Spleen (tissue), 11 donors: ENCODE measurements around the gene MAGI3. TPM values are rescaled to one million over a fixed set of nuclear protein-coding genes. Genes with fewer than 3 reads are reported as not detected.

Experiments used
- DNase-seq: peaks from one replicate; pipeline ENCODE4 v3.0.0-alpha.2; 2020
- H3K27ac ChIP-seq, 8 donors: fragments of 200-600 bp; sonication (generic) in 7 of 8; 1 replicate in 4 of 8; 2 replicates in 4 of 8; pipeline versions ENCODE4 v1.5.0 to v1.8.0; 2016 to 2021; ENCODE audit warnings: inconsistent platforms in 4 of 8, mild to moderate bottlenecking in 4 of 8, moderate library complexity in 1 of 8
- H3K27me3 ChIP-seq, 7 donors: fragments of 200-600 bp; sonication (generic) in 6 of 7; replicated peaks in 1 of 7; 1 replicate in 4 of 7; 2 replicates in 3 of 7; pipeline versions ENCODE4 v1.5.0 to v1.8.0; 2016 to 2021; ENCODE audit warnings: inconsistent platforms in 3 of 7, mild to moderate bottlenecking in 1 of 7
- H3K36me3 ChIP-seq, 6 donors: fragments of 200-600 bp; sonication (generic) in 5 of 6; 1 replicate in 4 of 6; 2 replicates in 2 of 6; pipeline versions ENCODE4 v1.5.0 to v1.8.0; 2016 to 2021; ENCODE audit warnings: inconsistent platforms in 2 of 6
- H3K4me1 ChIP-seq, 6 donors: fragments of 200-600 bp; sonication (generic) in 5 of 6; 1 replicate in 3 of 6; 2 replicates in 3 of 6; pipeline versions ENCODE4 v1.5.0 to v1.8.0; 2016 to 2021; ENCODE audit warnings: inconsistent platforms in 3 of 6
- H3K4me3 ChIP-seq, 8 donors: fragments of 200-600 bp; sonication (generic) in 7 of 8; 1 replicate in 4 of 8; 2 replicates in 4 of 8; pipeline versions ENCODE4 v1.5.0 to v1.8.0; 2016 to 2021; ENCODE audit warnings: inconsistent platforms in 4 of 8, mild to moderate bottlenecking in 4 of 8, moderate library complexity in 2 of 8
- H3K9me3 ChIP-seq, 8 donors: fragments of 200-600 bp; sonication (generic) in 7 of 8; 1 replicate in 4 of 8; 2 replicates in 4 of 8; pipeline versions ENCODE4 v1.5.0 to v1.8.0; 2016 to 2021; ENCODE audit warnings: inconsistent platforms in 4 of 8
- CTCF ChIP-seq, 11 experiments: fragments of 200-600 bp in 7 of 11; fragments of 450-650 bp in 4 of 11; sonication (generic) in 4 of 11; IDR thresholded peaks in 8 of 11; conservative IDR thresholded peaks in 3 of 11; 1 replicate in 7 of 11; 2 replicates in 4 of 11; pipeline versions ENCODE4 v1.4.0 to v1.8.0; 2016 to 2021; ENCODE audit warnings: antibody characterized with exemption in 11 of 11, inconsistent platforms in 4 of 11, mild to moderate bottlenecking in 1 of 11
- POLR2A ChIP-seq, 3 donors: fragments of 450-650 bp; IDR thresholded peaks; one replicate each; pipeline ENCODE4 v1.5.1; 2017; ENCODE audit warnings: antibody characterized with exemption in 3 of 3, mild to moderate bottlenecking in 1 of 3
- POLR2AphosphoS5 ChIP-seq, 3 donors: sonication (generic); formaldehyde crosslinking; IDR thresholded peaks; one replicate each; pipeline ENCODE4 v1.5.1; 2017; ENCODE audit warnings: antibody characterized with exemption in 3 of 3
- WGBS, 5 donors: extraction: QIAGEN DNeasy Blood & Tissue Kit in 3 of 5; methylation state at CpG; one replicate each; pipeline versions ENCODE4 v1.1.5 to v1.1.7; 2013 to 2018; 5-methylcytosine and 5-hydroxymethylcytosine counted together
- intact Hi-C: fragments of 100-400 bp; cut with DNase I; formaldehyde crosslinking; loops from one replicate; pipeline ENCODE4 v1.15.0; 2023; ENCODE audit warnings: low total_unique reads
- polyA plus RNA-seq, 3 donors: library from polyadenylated mRNA; stranded (reverse); fragments of 200-250 nt; gene quantifications; one replicate each; pipeline ENCODE4 v1.2.1, GENCODE V29; 2013
- total RNA-seq, 7 donors: library from RNA; depleted of rRNA in 3 of 7; stranded (reverse); fragments of >200 nt in 3 of 7; fragmentation: NEBNext Ultra II Directional in 4 of 7; extraction: Animal tissue kit (Norgen Biotek cat#: 25700) in 4 of 7; gene quantifications; one replicate each; pipeline versions ENCODE4 v1.1.0 to v1.2.1, GENCODE V29; 2016 to 2021
- donor health status: healthy with polysubstance abuse.
- donor health status: DM: no; HTN: no; CAD: no; lungs with moderate emphysema.
- donor health status: DM: no; HTN: no; CAD: no.
- donor health status: Bipolar disorder and iron deficiency.
- donor health status: healthy.
- donor health status: DM: no; HTN: no; CAD: no.
- donor health status: DM: yes; HTN: yes; CAD: no.

The MAGI3 gene
- total and polyA plus RNA-seq, 10 donors, result 0.74 to 16.3 (median 9.9) TPM

- Histone ChIP-seq H3K27me3 (no peaks in the 10 kb centered on the region), H3K4me3 (no peak overlapping the region), H3K27ac (no peak overlapping the region), H3K4me1 (no peaks in the 10 kb centered on the region), H3K36me3 (no peaks in the 10 kb centered on the region), H3K9me3 (no peaks in the 10 kb centered on the region)
- no peak for DNase-seq
- TF ChIP-seq POLR2AphosphoS5 (IDR thresholded peaks at IDR 0.05), result no peak
- TF ChIP-seq CTCF (IDR thresholded peaks at IDR 0.05 in 8 of 11, conservative IDR thresholded peaks at IDR 0.05 in 3 of 11), result no peak
- no peak for TF ChIP-seq POLR2A (IDR thresholded peaks at IDR 0.05)
- intact Hi-C loops, result no loop called here
- WGBS, 5 donors, result 70 to 83% (median 75%) methylated on average over 2 of the region's 2 CpGs
Observed at GRCh38 chr1:113579256-113580018, 189.1 kb downstream of the MAGI3 start.

- H3K36me3 ChIP-seq, result no peaks in the 10 kb centered on the region
- intact Hi-C loops, result no loop called here
- no peaks in the 10 kb centered on the region for H3K27me3 ChIP-seq
- no peak for DNase-seq
- H3K4me1 ChIP-seq, result no peaks in the 10 kb centered on the region
- H3K4me3 ChIP-seq, result no peak overlapping the region
- WGBS, 5 donors, result 90 to 98% (median 92%) methylated on average over 1 of the region's 1 CpG
- no peak overlapping the region for H3K27ac ChIP-seq
- H3K9me3 ChIP-seq, result no peaks in the 10 kb centered on the region
- TF ChIP-seq CTCF (IDR thresholded peaks at IDR 0.05 in 8 of 11, conservative IDR thresholded peaks at IDR 0.05 in 3 of 11) (no peak), POLR2A (IDR thresholded peaks at IDR 0.05) (no peak), POLR2AphosphoS5 (IDR thresholded peaks at IDR 0.05) (no peak)
Observed at GRCh38 chr1:113581323-113581722, 191.0 kb downstream of the MAGI3 start.

DNA sequence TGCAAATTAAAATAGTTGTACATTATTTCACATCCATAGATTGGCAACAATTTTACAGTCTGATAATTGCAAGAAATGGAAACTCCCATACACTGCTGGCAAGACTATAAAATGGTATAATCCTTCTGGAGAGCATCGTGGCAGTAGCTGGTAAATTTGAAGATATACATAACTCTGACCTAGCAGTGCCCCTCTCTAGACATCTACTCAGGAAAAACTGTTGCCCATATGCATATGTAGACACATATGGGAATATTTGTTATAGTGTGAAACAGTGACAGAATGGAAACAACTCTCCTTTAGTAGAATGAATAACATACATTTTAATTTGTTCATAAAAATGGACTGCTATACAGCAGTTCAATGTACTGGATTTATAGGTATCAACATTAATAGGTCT is 191.8 kb downstream of the MAGI3 start:
- intact Hi-C loops, result no loop called here
- Histone ChIP-seq H3K27ac (no peak overlapping the region), H3K36me3 (no peaks in the 10 kb centered on the region), H3K9me3 (no peaks in the 10 kb centered on the region), H3K4me1 (no peaks in the 10 kb centered on the region), H3K27me3 (no peaks in the 10 kb centered on the region), H3K4me3 (no peak overlapping the region)
- DNase-seq, result no peak
- TF ChIP-seq POLR2AphosphoS5 (IDR thresholded peaks at IDR 0.05), result no peak
- no peak for TF ChIP-seq POLR2A (IDR thresholded peaks at IDR 0.05)
- TF ChIP-seq CTCF (IDR thresholded peaks at IDR 0.05 in 8 of 11, conservative IDR thresholded peaks at IDR 0.05 in 3 of 11), result no peak
- 86 to 97% (median 89%) methylated on average over 1 of the region's 1 CpG for WGBS, 5 donors

DNA sequence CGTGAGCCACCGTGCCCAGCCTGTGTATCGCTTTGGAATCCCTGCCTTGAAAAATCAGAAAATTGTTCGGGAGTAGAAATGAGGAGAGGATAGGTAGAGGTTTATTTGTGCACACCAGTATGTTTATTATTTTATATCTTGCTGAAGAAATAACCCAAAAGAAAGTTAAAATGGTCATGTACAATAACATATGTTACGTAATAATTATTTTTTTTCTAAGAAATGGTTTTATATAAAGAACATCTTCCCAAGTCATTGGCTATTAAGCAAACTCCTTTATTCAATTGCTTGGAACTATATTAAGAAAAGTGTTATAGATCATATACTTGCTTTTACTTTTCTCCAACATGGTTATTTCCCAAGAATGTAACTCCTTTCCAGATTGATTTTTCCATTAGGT is 197.2 kb downstream of the MAGI3 start:
- no peaks in the 10 kb centered on the region for H3K4me1 ChIP-seq
- intact Hi-C loops, result no loop called here
- 76 to 96% (median 77%) methylated on average over 5 of the region's 5 CpGs for WGBS, 5 donors

More for the DNA sequence above, 197.2 kb downstream of the MAGI3 start:
- no peak for DNase-seq
- TF ChIP-seq POLR2AphosphoS5 (IDR thresholded peaks at IDR 0.05) (no peak), POLR2A (IDR thresholded peaks at IDR 0.05) (no peak), CTCF (IDR thresholded peaks at IDR 0.05 in 8 of 11, conservative IDR thresholded peaks at IDR 0.05 in 3 of 11) (no peak)
- H3K36me3 ChIP-seq, result no peaks in the 10 kb centered on the region
- no peak overlapping the region for H3K27ac ChIP-seq
- H3K27me3 ChIP-seq, result no peaks in the 10 kb centered on the region
- no peaks in the 10 kb centered on the region for H3K9me3 ChIP-seq
- H3K4me3 ChIP-seq, result no peak overlapping the region
